Sigmoid colon (tissue), 4 donors: ENCODE results near the gene WFDC10B.
"Not testable (repeated sequence)": the region's sequence is repeated elsewhere in the genome, so short reads cannot be mapped to it uniquely, and the experiment has no call there.

Experiments used
- POLR2A ChIP-seq, 2 donors: fragments of 450-650 bp; IDR thresholded peaks; one replicate each; pipeline ENCODE4 v1.6.1; 2016; ENCODE audit warnings: antibody characterized with exemption in 2 of 2, mild to moderate bottlenecking in 2 of 2, moderate library complexity in 2 of 2
- POLR2AphosphoS5 ChIP-seq, 4 donors: sonication (generic); formaldehyde crosslinking; IDR thresholded peaks; one replicate each; pipeline ENCODE4 v1.6.1; 2017; ENCODE audit warnings: antibody characterized with exemption in 4 of 4
- TF ChIP-seq, protein P1 (sequence below), 4 experiments: fragments of 450-650 bp in 3 of 4; fragments of 200-600 bp in 1 of 4; IDR thresholded peaks; one replicate each; pipeline ENCODE4 v1.5.1; 2016 to 2019; ENCODE audit warnings: antibody characterized with exemption in 4 of 4, mild to moderate bottlenecking in 3 of 4, moderate library complexity in 2 of 4

DNA sequence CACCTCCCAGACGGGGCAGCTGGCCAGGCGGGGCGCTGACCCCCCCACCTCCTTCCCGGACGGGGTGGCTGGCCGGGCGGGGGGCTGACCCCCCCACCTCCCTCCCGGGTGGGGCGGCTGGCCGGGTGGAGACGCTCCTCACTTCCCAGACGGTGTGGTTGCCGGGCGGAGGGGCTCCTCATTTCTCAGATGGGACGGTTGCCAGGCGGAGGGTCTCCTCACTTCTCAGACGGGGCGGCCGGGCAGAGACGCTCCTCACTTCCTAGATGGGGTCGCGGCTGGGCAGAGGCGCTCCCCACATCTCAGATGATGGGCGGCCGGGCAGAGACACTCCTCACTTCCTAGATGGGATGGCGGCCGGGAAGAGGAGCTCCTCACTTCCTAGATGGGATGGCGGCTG lies 59.0 kb downstream of the WFDC10B start:
- TF ChIP-seq, protein P1, sequence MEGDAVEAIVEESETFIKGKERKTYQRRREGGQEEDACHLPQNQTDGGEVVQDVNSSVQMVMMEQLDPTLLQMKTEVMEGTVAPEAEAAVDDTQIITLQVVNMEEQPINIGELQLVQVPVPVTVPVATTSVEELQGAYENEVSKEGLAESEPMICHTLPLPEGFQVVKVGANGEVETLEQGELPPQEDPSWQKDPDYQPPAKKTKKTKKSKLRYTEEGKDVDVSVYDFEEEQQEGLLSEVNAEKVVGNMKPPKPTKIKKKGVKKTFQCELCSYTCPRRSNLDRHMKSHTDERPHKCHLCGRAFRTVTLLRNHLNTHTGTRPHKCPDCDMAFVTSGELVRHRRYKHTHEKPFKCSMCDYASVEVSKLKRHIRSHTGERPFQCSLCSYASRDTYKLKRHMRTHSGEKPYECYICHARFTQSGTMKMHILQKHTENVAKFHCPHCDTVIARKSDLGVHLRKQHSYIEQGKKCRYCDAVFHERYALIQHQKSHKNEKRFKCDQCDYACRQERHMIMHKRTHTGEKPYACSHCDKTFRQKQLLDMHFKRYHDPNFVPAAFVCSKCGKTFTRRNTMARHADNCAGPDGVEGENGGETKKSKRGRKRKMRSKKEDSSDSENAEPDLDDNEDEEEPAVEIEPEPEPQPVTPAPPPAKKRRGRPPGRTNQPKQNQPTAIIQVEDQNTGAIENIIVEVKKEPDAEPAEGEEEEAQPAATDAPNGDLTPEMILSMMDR (IDR thresholded peaks at IDR 0.05), result not testable (repeated sequence)
- not testable (repeated sequence) for TF ChIP-seq POLR2AphosphoS5, POLR2A (IDR thresholded peaks at IDR 0.05)
